Activated naive CD4-positive, alpha-beta T cell treated with anti-CD3 and anti-CD28 coated beads for 36 hours (primary cell): ENCODE results near the gene ARHGEF39. TPM values are rescaled to one million over a fixed set of nuclear protein-coding genes. Genes with fewer than 3 reads are reported as not detected.
A peak's percentile ranks its signal among the peaks of the same experiment; 100 is the strongest.

Experiments
- CTCF ChIA-PET: fragments of 350-600 bp; sonication (Branson Sonifier 250); formaldehyde crosslinking; loops from one replicate; lab custom pipeline; 2021; ENCODE audit warnings: antibody characterized with exemption; lab: Charles Lee
- DNase-seq: peaks from one replicate; pipeline ENCODE4 v3.0.0-alpha.2; 2020
- H3K27ac Mint-ChIP-seq: one replicate; pipeline ENCODE4 v1.8.0; 2021; ENCODE audit warnings: mild to moderate bottlenecking, mixed read lengths
- H3K27me3 Mint-ChIP-seq: one replicate; pipeline ENCODE4 v1.8.0; 2021; ENCODE audit warnings: low read depth, mixed read lengths
- H3K36me3 Mint-ChIP-seq: one replicate; pipeline ENCODE4 v1.8.0; 2021; ENCODE audit warnings: low read depth, mixed read lengths
- H3K4me1 Mint-ChIP-seq: one replicate; pipeline ENCODE4 v1.8.0; 2021; ENCODE audit warnings: low read depth, mixed read lengths
- H3K4me3 Mint-ChIP-seq: one replicate; pipeline ENCODE4 v1.8.0; 2021; ENCODE audit warnings: mild to moderate bottlenecking, moderate library complexity, mixed read lengths
- H3K9me3 Mint-ChIP-seq: one replicate; pipeline ENCODE4 v1.8.0; 2021; ENCODE audit warnings: mixed read lengths
- intact Hi-C: fragments of 100-400 bp; cut with micrococcal nuclease; formaldehyde crosslinking; loops from one replicate; pipeline ENCODE4 v1.15.1; 2023
- total RNA-seq, 2 experiments: library from RNA; stranded (reverse); gene quantifications; one replicate each; pipeline ENCODE4 v1.2.3, GENCODE V29; 2021

The ARHGEF39 gene
- total RNA-seq, 2 experiments from 2014 or later = 28.9 to 30.4 TPM

DNA sequence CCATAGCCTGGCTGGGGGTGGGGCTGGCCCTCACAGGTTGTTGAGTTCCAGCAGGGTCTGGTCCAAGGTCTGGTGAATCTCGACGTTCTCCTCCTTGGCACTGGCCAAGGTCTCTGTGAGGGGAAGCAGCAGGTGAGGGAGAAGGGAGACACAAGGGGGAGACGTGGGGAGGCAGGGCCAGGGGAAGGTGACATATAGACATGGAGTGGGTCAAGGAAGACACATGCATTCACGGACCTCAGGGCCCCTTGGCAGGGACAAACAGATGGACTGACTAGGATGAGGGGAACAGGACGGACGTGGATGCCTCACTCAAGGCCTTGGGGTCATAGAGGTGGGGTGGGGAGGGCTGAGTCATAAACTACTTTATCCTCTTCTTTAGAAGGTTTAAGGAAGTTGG lies 17.1 kb upstream of the ARHGEF39 start:
- no peak for DNase-seq
- Mint-ChIP-seq H3K27ac (no peak overlapping the region), H3K4me3 (no peak overlapping the region), H3K36me3 (no peaks in the 10 kb centered on the region), H3K9me3 (no peaks in the 10 kb centered on the region), H3K4me1 (peaks cover 2% of the 10 kb centered on the region), H3K27me3 (no peaks in the 10 kb centered on the region)
- intact Hi-C loops = no loop called here
- CTCF ChIA-PET = interaction anchor here (8.1 kb wide), 1 partner anchor 14 kb away, joined by 64 read pairs; no protein-coding TSS in a partner anchor

DNA sequence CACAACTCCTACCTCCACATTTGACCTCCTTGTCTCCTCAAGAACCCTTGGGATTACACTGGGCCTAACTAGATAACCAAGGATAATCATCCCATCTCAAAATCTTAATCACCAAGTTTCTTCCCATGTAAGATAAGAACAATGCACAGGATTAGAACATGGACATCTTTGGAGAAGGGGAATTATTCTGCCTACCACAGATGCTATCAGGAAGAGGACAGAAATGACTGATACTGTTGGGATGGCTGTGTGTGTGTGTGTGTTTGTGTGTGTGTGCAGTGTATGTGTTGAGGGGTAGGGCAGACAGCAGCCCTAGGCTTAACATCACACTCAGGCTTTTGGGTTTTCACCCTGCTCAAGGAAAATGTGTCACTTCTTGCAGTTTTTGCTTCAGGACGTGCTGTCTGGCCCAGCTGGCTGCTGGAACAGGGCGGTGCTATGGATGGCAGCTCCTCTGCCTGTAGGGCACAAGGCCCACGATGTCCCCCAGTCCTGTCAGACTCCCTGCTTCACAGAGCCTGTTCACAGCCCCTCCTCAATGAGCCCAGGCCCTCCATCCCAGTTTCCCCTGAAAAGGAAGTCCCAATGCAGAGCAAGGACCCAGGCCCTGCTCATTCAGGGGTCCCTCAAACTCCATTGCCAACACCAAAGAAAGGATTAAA lies 16.5 kb upstream of the ARHGEF39 start:
- Mint-ChIP-seq H3K36me3 (no peaks in the 10 kb centered on the region), H3K27ac (no peak overlapping the region), H3K27me3 (no peaks in the 10 kb centered on the region), H3K4me1 (peaks cover 4% of the 10 kb centered on the region), H3K4me3 (no peak overlapping the region), H3K9me3 (no peaks in the 10 kb centered on the region)
- intact Hi-C loops = no loop called here
- no peak for DNase-seq
- CTCF ChIA-PET = interaction anchor here (8.1 kb wide), 1 partner anchor 14 kb away, joined by 64 read pairs; no protein-coding TSS in a partner anchor

DNA sequence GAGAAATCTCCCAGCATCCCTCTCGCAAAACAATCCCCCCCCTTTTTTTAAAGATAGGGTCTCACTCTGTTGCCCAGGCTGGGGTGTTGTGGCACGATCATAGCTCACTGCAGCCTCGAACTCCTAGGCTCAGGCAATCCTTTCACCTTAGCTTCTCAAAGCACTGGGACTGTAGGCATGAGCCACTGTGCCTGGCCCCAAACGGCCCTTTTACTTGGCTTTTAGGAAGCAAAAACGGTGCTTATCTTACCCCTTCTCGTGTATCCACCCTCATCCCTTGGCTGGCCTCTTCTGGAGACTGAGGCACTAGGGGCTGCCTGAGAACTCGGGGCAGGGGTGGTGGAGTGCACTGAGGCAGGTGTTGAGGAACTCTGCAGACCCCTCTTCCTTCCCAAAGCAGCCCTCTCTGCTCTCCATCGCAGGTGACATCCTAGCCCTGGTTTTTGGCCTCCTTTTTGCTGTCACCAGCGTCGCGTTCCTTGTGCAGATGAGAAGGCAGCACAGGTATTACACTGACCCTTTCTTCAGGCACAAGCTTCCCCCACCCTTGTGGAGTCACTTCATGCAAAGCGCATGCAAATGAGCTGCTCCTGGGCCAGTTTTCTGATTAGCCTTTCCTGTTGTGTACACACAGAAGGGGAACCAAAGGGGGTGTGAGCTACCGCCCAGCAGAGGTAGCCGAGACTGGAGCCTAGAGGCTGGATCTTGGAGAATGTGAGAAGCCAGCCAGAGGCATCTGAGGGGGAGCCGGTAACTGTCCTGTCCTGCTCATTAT lies 15.5 kb upstream of the ARHGEF39 start:
- H3K4me1 Mint-ChIP-seq = peaks cover 6% of the 10 kb centered on the region
- H3K27ac Mint-ChIP-seq = no peak overlapping the region
- DNase-seq = no peak
- CTCF ChIA-PET = interaction anchor here (8.1 kb wide), 1 partner anchor 15 kb away, joined by 64 read pairs; no protein-coding TSS in a partner anchor
- no peaks in the 10 kb centered on the region for H3K9me3 Mint-ChIP-seq
- H3K27me3 Mint-ChIP-seq = peaks cover 3% of the 10 kb centered on the region
- H3K36me3 Mint-ChIP-seq = no peaks in the 10 kb centered on the region
- intact Hi-C loops = no loop called here
- no peak overlapping the region for H3K4me3 Mint-ChIP-seq

DNA sequence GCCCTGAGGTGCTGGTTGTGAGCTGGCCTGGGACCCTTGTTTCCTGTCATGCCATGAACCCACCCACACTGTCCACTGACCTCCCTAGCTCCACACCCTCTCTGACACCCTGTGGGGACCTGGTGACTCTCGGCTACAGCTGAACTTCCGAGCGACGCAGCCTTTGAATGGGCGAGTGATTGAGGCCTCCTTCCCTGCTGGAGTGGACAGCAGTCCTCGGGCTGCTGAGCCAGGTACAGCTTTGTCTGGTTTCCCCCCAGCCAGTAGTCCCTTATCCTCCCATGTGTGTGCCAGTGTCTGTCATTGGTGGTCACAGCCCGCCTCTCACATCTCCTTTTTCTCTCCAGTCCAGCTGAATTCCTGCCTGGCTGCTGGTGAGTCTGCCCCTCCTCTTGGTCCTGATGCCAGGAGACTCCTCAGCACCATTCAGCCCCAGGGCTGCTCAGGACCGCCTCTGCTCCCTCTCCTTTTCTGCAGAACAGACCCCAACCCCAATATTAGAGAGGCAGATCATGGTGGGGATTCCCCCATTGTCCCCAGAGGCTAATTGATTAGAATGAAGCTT lies 14.9 kb upstream of the ARHGEF39 start:
- Mint-ChIP-seq H3K9me3 (no peaks in the 10 kb centered on the region), H3K36me3 (no peaks in the 10 kb centered on the region), H3K27ac (no peak overlapping the region), H3K4me3 (no peak overlapping the region), H3K4me1 (peaks cover 6% of the 10 kb centered on the region), H3K27me3 (peaks cover 3% of the 10 kb centered on the region)
- DNase-seq = no peak
- intact Hi-C loops = no loop called here
- CTCF ChIA-PET = interaction anchor here (0.6 to 8.1 kb wide), 3 partner anchors 16 to 563 kb away, joined by 3 to 64 read pairs (median 3); no protein-coding TSS in a partner anchor

DNA sequence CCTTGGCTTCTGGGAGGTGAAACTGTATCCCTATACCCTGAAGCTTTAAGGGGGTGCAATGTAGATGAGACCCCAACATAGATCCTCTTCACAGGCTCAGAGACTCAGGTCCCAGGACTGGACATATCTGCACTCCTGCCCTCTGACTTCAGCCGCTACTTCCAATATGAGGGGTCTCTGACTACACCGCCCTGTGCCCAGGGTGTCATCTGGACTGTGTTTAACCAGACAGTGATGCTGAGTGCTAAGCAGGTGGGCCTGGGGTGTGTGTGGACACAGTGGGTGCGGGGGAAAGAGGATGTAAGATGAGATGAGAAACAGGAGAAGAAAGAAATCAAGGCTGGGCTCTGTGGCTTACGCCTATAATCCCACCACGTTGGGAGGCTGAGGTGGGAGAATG lies 14.1 kb upstream of the ARHGEF39 start:
- Mint-ChIP-seq H3K4me1 (peaks cover 11% of the 10 kb centered on the region), H3K36me3 (no peaks in the 10 kb centered on the region), H3K9me3 (no peaks in the 10 kb centered on the region), H3K27me3 (peaks cover 7% of the 10 kb centered on the region), H3K27ac (no peak overlapping the region), H3K4me3 (no peak overlapping the region)
- CTCF ChIA-PET = interaction anchor here (0.5 to 8.1 kb wide), 4 partner anchors 9 to 32 kb away, joined by 3 to 64 read pairs (median 4); no protein-coding TSS in a partner anchor
- intact Hi-C loops = no loop called here
- no peak for DNase-seq

DNA sequence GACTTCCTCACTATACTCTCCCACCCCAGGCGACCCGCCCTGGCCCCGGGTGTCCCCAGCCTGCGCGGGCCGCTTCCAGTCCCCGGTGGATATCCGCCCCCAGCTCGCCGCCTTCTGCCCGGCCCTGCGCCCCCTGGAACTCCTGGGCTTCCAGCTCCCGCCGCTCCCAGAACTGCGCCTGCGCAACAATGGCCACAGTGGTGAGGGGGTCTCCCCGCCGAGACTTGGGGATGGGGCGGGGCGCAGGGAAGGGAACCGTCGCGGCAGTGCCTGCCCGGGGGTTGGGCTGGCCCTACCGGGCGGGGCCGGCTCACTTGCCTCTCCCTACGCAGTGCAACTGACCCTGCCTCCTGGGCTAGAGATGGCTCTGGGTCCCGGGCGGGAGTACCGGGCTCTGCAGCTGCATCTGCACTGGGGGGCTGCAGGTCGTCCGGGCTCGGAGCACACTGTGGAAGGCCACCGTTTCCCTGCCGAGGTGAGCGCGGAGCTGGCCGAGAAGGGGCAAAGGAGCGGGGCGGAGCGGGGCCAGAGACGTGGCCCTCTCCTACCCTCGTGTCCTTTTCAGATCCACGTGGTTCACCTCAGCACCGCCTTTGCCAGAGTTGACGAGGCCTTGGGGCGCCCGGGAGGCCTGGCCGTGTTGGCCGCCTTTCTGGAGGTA lies 10.9 kb upstream of the ARHGEF39 start:
- no peaks in the 10 kb centered on the region for H3K36me3 Mint-ChIP-seq
- intact Hi-C loops = no loop called here
- DNase-seq = peak; percentile 72
- H3K27me3 Mint-ChIP-seq = peaks cover 7% of the 10 kb centered on the region
- H3K4me1 Mint-ChIP-seq = peaks cover 11% of the 10 kb centered on the region
- H3K9me3 Mint-ChIP-seq = no peaks in the 10 kb centered on the region
- CTCF ChIA-PET = interaction anchor here (0.7 to 10.2 kb wide), 5 partner anchors 15 to 434 kb away, joined by 3 to 86 read pairs (median 5); partner anchors contain the start of genes CCDC107 and RMRP
- no peak overlapping the region for H3K27ac Mint-ChIP-seq
- H3K4me3 Mint-ChIP-seq = peak overlapping the region; percentile 68

DNA sequence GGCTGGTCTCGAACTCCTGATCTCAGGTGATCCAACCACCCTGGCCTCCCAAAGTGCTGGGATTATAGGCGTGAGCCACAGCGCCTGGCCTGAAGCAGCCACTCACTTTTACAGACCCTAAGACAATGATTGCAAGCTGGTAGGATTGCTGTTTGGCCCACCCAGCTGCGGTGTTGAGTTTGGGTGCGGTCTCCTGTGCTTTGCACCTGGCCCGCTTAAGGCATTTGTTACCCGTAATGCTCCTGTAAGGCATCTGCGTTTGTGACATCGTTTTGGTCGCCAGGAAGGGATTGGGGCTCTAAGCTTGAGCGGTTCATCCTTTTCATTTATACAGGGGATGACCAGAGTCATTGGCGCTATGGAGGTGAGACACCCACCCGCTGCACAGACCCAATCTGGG lies 10.2 kb upstream of the ARHGEF39 start:
- no peaks in the 10 kb centered on the region for H3K9me3 Mint-ChIP-seq

DNA sequence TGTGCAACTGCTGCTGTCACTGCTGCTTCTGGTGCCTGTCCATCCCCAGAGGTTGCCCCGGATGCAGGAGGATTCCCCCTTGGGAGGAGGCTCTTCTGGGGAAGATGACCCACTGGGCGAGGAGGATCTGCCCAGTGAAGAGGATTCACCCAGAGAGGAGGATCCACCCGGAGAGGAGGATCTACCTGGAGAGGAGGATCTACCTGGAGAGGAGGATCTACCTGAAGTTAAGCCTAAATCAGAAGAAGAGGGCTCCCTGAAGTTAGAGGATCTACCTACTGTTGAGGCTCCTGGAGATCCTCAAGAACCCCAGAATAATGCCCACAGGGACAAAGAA lies 9.0 kb upstream of the ARHGEF39 start:
- CTCF ChIA-PET = interaction anchor here (10.2 kb wide), 1 partner anchor 20 kb away, joined by 86 read pairs; no protein-coding TSS in a partner anchor
- H3K36me3 Mint-ChIP-seq = no peaks in the 10 kb centered on the region
- intact Hi-C loops = no loop called here
- no peaks in the 10 kb centered on the region for H3K9me3 Mint-ChIP-seq
- no peak for DNase-seq
- peaks cover 11% of the 10 kb centered on the region for H3K4me1 Mint-ChIP-seq
- no peak overlapping the region for H3K27ac Mint-ChIP-seq
- H3K4me3 Mint-ChIP-seq = no peak overlapping the region
- H3K27me3 Mint-ChIP-seq = peaks cover 7% of the 10 kb centered on the region

More for the DNA sequence above, 10.2 kb upstream of the ARHGEF39 start:
- Mint-ChIP-seq H3K36me3 (no peaks in the 10 kb centered on the region), H3K4me3 (peak overlapping the region; percentile 68), H3K27me3 (peaks cover 7% of the 10 kb centered on the region), H3K27ac (no peak overlapping the region), H3K4me1 (peaks cover 11% of the 10 kb centered on the region)
- CTCF ChIA-PET = interaction anchor here (1.1 to 10.2 kb wide), 4 partner anchors 14 to 29 kb away, joined by 5 to 86 read pairs (median 5); partner anchors contain the start of genes CCDC107 and RMRP
- intact Hi-C loops = no loop called here
- no peak for DNase-seq

DNA sequence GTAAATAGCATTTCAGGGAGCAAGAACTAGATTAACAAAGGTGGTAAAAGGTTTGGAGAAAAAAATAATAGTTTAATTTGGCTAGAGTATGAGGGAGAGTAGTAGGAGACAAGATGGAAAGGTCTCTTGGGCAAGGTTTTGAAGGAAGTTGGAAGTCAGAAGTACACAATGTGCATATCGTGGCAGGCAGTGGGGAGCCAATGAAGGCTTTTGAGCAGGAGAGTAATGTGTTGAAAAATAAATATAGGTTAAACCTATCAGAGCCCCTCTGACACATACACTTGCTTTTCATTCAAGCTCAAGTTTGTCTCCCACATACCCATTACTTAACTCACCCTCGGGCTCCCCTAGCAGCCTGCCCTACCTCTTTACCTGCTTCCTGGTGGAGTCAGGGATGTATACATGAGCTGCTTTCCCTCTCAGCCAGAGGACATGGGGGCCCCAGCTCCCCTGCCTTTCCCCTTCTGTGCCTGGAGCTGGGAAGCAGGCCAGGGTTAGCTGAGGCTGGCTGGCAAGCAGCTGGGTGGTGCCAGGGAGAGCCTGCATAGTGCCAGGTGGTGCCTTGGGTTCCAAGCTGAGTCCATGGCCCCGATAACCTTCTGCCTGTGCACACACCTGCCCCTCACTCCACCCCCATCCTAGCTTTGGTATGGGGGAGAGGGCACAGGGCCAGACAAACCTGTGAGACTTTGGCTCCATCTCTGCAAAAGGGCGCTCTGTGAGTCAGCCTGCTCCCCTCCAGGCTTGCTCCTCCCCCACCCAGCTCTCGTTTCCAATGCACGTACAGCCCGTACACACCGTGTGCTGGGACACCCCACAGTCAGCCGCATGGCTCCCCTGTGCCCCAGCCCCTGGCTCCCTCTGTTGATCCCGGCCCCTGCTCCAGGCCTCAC lies 8.4 kb upstream of the ARHGEF39 start, which contains the start of gene CA9:
CA9 (plus strand) TSS at position 797 of the 893 bp plus-strand sequence; CDS start at position 829, 32 bp downstream.
- DNase-seq = no peak
- Mint-ChIP-seq H3K4me3 (peak within 1 kb of the TSS; percentile 20), H3K27ac (no peak within 1 kb of the TSS), H3K27me3 (peaks cover 7% of the 10 kb centered on the region), H3K36me3 (no peaks in the 10 kb centered on the region), H3K9me3 (no peaks in the 10 kb centered on the region), H3K4me1 (peaks cover 11% of the 10 kb centered on the region)
- intact Hi-C loops = no loop called here
- CTCF ChIA-PET = interaction anchor here (1.0 to 10.2 kb wide), 3 partner anchors 9 to 21 kb away, joined by 3 to 86 read pairs (median 6); partner anchors contain the start of gene ARHGEF39

DNA sequence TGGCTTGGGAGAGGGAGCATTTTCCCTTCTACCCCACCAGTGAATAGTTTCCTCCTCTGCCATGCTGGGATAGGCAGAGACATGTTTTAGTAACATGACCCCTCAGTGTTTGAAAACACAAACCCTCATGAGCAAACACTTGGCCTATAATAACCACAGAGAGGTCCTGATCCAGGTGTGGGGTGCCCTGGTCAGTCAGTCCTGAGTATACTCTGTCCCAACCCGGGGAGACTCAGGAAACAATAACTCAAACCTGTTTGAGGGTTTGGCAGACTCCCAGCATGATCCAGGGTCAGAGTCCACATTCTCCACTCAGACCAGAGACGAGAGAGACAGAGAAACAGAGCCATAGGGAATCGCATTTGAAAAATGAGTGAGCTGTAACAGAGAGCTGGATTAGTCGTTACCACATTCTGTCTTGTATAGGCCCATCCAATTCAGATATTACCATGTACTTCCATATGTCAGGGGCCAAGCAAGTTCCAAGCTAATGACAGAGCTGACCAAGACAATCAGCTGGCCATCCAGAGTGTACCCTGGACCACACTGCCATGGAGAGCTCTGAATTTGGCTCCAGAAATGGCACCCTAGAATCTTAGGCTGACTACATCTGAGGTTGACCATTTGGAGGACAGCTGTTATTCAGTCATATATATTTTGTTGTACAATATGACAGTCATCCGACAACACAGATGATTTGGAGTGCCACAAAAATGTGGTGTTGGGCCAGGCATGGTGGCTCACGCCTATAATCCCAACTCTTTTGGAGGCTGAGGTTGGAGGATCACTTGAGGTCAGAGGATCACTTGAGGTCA lies 4.5 kb upstream of the ARHGEF39 start:
- peaks cover 9% of the 10 kb centered on the region for H3K4me1 Mint-ChIP-seq

More for the DNA sequence above, 4.5 kb upstream of the ARHGEF39 start:
- H3K27ac Mint-ChIP-seq = no peak overlapping the region
- peaks cover 2% of the 10 kb centered on the region for H3K27me3 Mint-ChIP-seq
- DNase-seq = no peak
- intact Hi-C loops = no loop called here
- H3K4me3 Mint-ChIP-seq = no peak overlapping the region
- H3K9me3 Mint-ChIP-seq = no peaks in the 10 kb centered on the region
- H3K36me3 Mint-ChIP-seq = no peaks in the 10 kb centered on the region
- CTCF ChIA-PET = interaction anchor here (0.9 to 10.2 kb wide), 4 partner anchors 9 to 61 kb away, joined by 3 to 86 read pairs (median 6); partner anchors contain the start of genes CCDC107 and RMRP
